ENCODE measurements around the gene DDRGK1.
"Not testable (repeated sequence)": the region's sequence is repeated elsewhere in the genome, so short reads cannot be mapped to it uniquely, and the experiment has no call there.

Gene DDRGK1

DNA sequence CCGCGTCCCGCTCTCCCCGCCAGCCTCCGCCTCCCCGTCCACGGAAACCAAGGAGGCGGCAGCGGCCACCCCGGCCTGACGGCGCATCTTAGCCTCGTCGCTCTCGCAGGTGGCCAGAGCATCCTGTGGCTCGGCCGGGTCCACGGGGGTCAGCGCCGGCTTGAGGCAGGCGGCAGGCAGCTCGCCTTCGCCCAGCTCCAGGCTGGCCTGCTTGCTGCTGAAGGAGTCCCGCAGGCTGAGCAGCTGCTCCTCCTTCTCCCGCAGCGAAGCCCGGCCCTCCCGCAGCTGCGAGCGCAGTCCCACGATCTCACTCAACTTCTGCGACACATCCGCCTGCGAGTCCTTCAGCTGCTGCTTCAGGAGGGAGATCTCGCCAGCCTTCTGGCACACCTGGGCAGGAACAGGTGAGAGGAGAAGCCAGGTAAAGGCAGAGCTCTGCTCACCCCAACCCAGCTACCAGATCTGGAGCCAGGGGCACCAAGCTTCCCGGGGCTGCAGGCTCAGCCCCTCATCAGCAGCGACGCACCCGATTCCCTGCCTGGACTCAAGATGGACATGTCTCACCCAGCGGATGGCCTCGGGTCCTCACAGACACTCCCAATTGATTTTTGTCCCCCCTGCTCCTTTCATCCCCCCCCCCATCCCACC lies 39.6 kb downstream of the DDRGK1 start:
- no peak for DNase-seq (ENCODE audit: low read depth)

- DNase-seq (ENCODE audit: low read depth), result no peak
Observed at GRCh38 chr20:3164043-3164762, 40.3 kb downstream of the DDRGK1 start.

DNA sequence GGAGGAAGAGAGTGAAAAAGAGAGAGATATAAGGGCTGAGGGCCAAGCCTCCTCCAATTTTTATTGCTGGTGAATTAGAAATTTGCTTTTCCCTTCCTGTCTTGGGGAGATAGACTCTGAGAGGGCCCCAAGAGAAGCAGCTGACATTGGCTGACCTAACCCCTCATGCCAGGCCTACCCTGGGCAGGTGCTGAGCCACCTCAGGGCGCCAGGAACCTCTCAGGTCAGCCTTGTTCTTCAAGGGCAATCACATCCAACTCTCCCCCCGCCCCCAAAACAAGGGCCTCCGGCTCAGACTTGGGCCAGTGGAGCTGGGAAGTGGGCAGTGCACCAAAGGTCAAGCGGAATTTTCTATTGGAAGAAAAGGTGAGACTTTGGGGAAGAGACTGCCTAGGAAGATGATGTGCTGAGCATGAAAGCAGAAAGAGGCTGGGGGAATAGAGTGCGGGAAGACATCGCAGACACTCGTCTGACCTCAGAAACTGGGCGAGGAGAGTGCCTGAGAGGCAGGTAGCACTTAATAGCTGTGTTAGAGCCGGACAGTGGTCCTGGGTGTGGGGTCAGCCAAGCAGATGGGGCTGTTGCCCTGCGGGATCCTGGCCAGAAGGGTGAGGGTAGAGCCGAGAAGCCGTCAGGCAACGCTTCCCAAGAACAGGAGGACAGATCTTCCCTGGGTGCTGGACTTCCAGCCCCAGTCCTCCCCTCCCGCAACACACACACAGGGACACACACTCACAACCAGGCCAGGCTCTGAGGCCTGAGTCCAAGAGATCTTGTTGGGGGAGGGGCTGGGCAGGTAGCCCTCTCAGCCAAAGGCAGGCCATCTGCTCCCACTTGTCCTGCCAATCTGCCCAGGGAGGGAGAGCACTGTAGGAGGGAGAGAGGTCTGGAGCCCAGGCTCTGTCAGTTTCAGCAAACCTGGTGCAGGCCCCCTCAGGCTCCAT lies 41.1 kb downstream of the DDRGK1 start:
- DNase-seq (ENCODE audit: low read depth), result no peak

GRCh38 chr20:3162080-3162611 lies 42.3 kb downstream of the DDRGK1 start:
- no peak for DNase-seq (ENCODE audit: low read depth)

GRCh38 chr20:3161316-3162079 lies 43.0 kb downstream of the DDRGK1 start:
- DNase-seq (ENCODE audit: low read depth), result no peak

- no peak for DNase-seq (ENCODE audit: low read depth)
Observed at GRCh38 chr20:3160418-3160817, 44.1 kb downstream of the DDRGK1 start.

GRCh38 chr20:3158968-3159431 lies 45.5 kb downstream of the DDRGK1 start:
- DNase-seq (ENCODE audit: low read depth), result no peak

DNA sequence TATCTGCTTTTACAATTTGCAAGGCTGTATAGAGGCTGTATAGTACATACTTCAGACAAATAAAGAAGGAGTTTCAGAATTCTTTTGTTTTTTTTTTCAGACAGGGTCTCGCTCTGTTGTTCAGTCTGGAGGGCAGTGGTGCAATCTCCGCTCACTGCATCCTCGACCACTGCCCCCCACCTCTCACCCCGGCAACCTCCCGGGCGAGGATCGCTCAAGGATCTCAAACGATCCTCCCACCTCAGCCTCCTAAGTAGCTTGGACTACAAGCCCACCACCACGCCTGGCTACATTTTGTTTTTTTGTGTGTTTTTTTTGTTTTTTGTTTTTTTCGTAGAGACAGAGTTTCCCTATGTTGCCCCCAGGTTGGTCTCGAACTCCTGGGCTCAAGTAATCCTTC lies 46.7 kb downstream of the DDRGK1 start:
- DNase-seq (ENCODE audit: low read depth), result no peak

DNA sequence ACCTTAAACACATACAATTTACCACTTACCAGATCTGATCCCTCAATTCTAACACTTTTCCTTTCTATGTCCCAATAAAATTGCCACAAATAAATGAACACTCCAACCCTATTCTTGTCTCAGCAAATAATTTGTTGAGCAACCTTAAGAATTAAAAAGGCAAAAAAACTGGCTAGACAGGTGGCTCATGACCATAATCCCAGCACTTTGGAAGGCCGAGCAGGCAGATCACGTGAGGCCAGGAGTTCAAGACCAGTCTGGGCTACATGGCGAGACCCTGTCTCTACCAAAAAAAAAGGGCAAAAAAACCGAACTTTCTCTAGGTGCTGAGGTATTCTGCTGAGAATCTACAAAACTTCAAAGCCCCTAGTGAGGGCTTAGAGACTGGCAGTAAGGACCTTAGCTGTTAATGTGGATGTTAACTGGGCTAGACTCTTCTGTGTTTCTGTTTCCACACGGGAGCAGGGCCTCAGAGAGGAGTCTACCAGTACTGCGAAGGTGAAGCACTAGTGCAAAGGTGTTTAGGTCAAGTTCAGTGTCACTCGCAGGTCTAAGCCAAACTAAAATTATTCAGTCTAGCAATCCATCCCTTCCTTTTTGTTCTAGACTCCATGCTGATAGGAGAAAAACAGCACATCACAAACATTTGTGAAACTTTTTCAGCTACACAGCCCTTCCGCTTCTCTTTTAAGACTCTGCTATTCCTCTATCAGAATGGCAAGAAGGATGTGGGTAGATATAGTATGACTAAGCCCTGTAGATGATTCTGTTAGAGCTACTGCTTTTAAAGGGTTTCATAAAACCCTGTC lies 47.5 kb downstream of the DDRGK1 start:
- DNase-seq (ENCODE audit: low read depth), result no peak

GRCh38 chr20:3152057-3152644 lies 52.3 kb downstream of the DDRGK1 start:
- not testable (repeated sequence) for DNase-seq (ENCODE audit: low read depth)

GRCh38 chr20:3150908-3151307 lies 53.6 kb downstream of the DDRGK1 start:
- no peak for DNase-seq (ENCODE audit: low read depth)

GRCh38 chr20:3146732-3147341 lies 57.6 kb downstream of the DDRGK1 start:
- DNase-seq (ENCODE audit: low read depth), result no peak

DNA sequence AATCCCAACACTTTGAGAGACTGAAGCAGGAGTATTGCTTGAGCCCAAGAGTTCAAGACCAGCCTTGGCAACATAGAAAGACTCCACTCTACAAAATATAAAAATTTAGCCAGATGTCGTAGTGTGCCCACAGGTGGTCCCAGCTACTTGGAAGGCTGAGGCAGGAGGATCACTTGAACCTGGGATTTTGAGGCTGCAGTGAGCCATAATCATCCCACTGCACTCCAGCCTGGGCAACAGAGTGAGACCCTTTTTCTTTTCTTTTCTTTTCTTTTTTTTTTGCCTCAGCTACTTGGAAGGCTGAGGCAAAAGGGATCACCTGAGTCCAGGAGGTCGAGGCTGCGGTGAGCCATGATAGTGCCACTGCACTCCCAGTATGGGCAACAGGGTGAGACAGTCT lies 62.7 kb downstream of the DDRGK1 start:
- no peak for DNase-seq (ENCODE audit: low read depth)
